SK-N-MC (cell line): ENCODE results near the gene SCN4A.

Source experiments
- DNase-seq: peaks from one replicate; pipeline ENCODE4 v3.0.0-alpha.2; 2011; ENCODE audit warnings: low read depth, low spot score
- H3K27ac ChIP-seq: fragments of 200-600 bp; sonication (generic); 2 replicates; pipeline ENCODE4 v1.5.1; 2016; ENCODE audit warnings: mixed run types
- H3K36me3 ChIP-seq: fragments of 200-600 bp; sonication (generic); 2 replicates; pipeline ENCODE4 v1.6.1; 2017; ENCODE audit warnings: antibody characterized with exemption, low read length, mixed read lengths; ENCODE audit not compliant: insufficient read depth
- H3K4me3 ChIP-seq: fragments of 200-600 bp; sonication (generic); 2 replicates; pipeline ENCODE4 v1.5.1; 2016
- H3K9ac ChIP-seq: fragments of 200-600 bp; sonication (generic); 2 replicates; pipeline ENCODE4 v1.8.0; 2017; ENCODE audit warnings: mixed run types, mixed read lengths; ENCODE audit not compliant: insufficient read length
- H3K9me3 ChIP-seq: fragments of 200-600 bp; sonication (generic); 2 replicates; pipeline ENCODE4 v1.6.1; 2017; ENCODE audit warnings: low read depth, mild to moderate bottlenecking, antibody characterized with exemption, low read length, moderate library complexity, mixed read lengths
- EZH2 ChIP-seq: fragments of 200-600 bp; sonication (generic); IDR thresholded peaks from one replicate; pipeline ENCODE4 v1.6.1; 2017; ENCODE audit warnings: antibody characterized with exemption
- FOXP2 ChIP-seq: optimal IDR thresholded peaks from 2 replicates; pipeline ENCODE3; 2011; ENCODE audit warnings: mild to moderate bottlenecking, moderate library complexity; ENCODE audit not compliant: insufficient read depth; ENCODE audit errors: extremely low read length, control extremely low read depth
- POLR2AphosphoS5 ChIP-seq: IDR thresholded peaks from 2 replicates; pipeline ENCODE4 v1.6.1; 2012; ENCODE audit warnings: mild to moderate bottlenecking, low read depth, low read length, borderline replicate concordance

Gene SCN4A

GRCh38 chr17:64002658-64003525, 30.2 kb upstream of the SCN4A start:
- H3K27ac ChIP-seq, result no peak overlapping the region
- no peak overlapping the region for H3K9ac ChIP-seq
- no peak for DNase-seq
- H3K4me3 ChIP-seq, result no peak overlapping the region
- no peaks in the 10 kb centered on the region for H3K9me3 ChIP-seq
- no peak for TF ChIP-seq EZH2
- TF ChIP-seq POLR2AphosphoS5, result no peak
- TF ChIP-seq FOXP2, result no peak
- H3K36me3 ChIP-seq, result no peaks in the 10 kb centered on the region

- Histone ChIP-seq H3K9ac (no peak overlapping the region), H3K27ac (no peak overlapping the region), H3K4me3 (no peak overlapping the region), H3K9me3 (no peaks in the 10 kb centered on the region), H3K36me3 (no peaks in the 10 kb centered on the region)
- TF ChIP-seq EZH2 (no peak), POLR2AphosphoS5 (no peak), FOXP2 (no peak)
- DNase-seq, result no peak
These were observed 29.2 kb upstream of the SCN4A start for GRCh38 chr17:64001763-64002529.

- H3K36me3 ChIP-seq, result no peaks in the 10 kb centered on the region
- DNase-seq, result no peak
- no peak overlapping the region for H3K9ac ChIP-seq
- TF ChIP-seq POLR2AphosphoS5 (no peak), FOXP2 (no peak), EZH2 (no peak)
- no peak overlapping the region for H3K27ac ChIP-seq
- no peak overlapping the region for H3K4me3 ChIP-seq
- no peaks in the 10 kb centered on the region for H3K9me3 ChIP-seq
These were observed 28.4 kb upstream of the SCN4A start for GRCh38 chr17:64001091-64001579.

GRCh38 chr17:63999680-64000531, 27.2 kb upstream of the SCN4A start:
- Histone ChIP-seq H3K4me3 (no peak overlapping the region), H3K9me3 (no peaks in the 10 kb centered on the region)

GRCh38 chr17:63998721-63999679, 26.3 kb upstream of the SCN4A start:
- TF ChIP-seq FOXP2 (no peak), POLR2AphosphoS5 (no peak), EZH2 (no peak)
- Histone ChIP-seq H3K4me3 (peak overlapping the region; percentile 89), H3K27ac (no peak overlapping the region), H3K9ac (no peak overlapping the region), H3K36me3 (no peaks in the 10 kb centered on the region), H3K9me3 (no peaks in the 10 kb centered on the region)
- no peak for DNase-seq

More at GRCh38 chr17:63999680-64000531, 27.2 kb upstream of the SCN4A start:
- H3K36me3 ChIP-seq, result no peaks in the 10 kb centered on the region
- TF ChIP-seq POLR2AphosphoS5 (no peak), EZH2 (no peak), FOXP2 (no peak)
- H3K27ac ChIP-seq, result no peak overlapping the region
- no peak overlapping the region for H3K9ac ChIP-seq
- DNase-seq, result no peak

GRCh38 chr17:63998050-63998720, 25.5 kb upstream of the SCN4A start, which contains the start of gene PRR29:
Gene PRR29 (plus strand): TSS chr17:63998351. CDS start chr17:63998365, 14 bp downstream.
- H3K9me3 ChIP-seq, result no peaks in the 10 kb centered on the region
- H3K36me3 ChIP-seq, result no peaks in the 10 kb centered on the region
- H3K9ac ChIP-seq, result no peak within 1 kb of the TSS
- H3K27ac ChIP-seq, result no peak within 1 kb of the TSS
- DNase-seq, result no peak
- TF ChIP-seq POLR2AphosphoS5, result no peak
- TF ChIP-seq FOXP2, result no peak
- no peak for TF ChIP-seq EZH2
- peak within 1 kb of the TSS; percentile 89 for H3K4me3 ChIP-seq
